ENCODE results near the gene FADS2. TPM values are rescaled to one million over a fixed set of nuclear protein-coding genes. Genes with fewer than 3 reads are reported as not detected.
A peak's percentile ranks its signal among the peaks of the same experiment; 100 is the strongest.

FADS2 gene
- total RNA-seq, 1 experiment from 2014 or later: 423 TPM

GRCh38 chr11:61826930-61827570 is 1.1 kb upstream of the FADS2 start:
- Mint-ChIP-seq H3K27ac (peak overlapping the region; percentile 97), H3K9me3 (no peaks in the 10 kb centered on the region), H3K36me3 (peaks cover 10% of the 10 kb centered on the region), H3K4me1 (peaks cover 41% of the 10 kb centered on the region), H3K4me3 (peak overlapping the region; percentile 85), H3K27me3 (ENCODE audit: low read depth) (no peaks in the 10 kb centered on the region)
- TF ChIP-seq CREB1 (CRISPR knock-in tag; IDR thresholded peaks at IDR 0.05) (peak; percentile 18; the same call in 1 of the 2 replicates), MXD4 (CRISPR knock-in tag; IDR thresholded peaks at IDR 0.05; ENCODE audit: borderline replicate concordance) (no peak), MAX (CRISPR knock-in tag; IDR thresholded peaks at IDR 0.05) (peak; percentile 55), ARID4B (CRISPR knock-in tag; IDR thresholded peaks at IDR 0.05; ENCODE audit: borderline replicate concordance) (no peak), AFF4 (CRISPR knock-in tag; IDR thresholded peaks at IDR 0.05; ENCODE audit: borderline replicate concordance) (0 out of 2 replicates have a peak, but pooled peaks have one; percentile 3)
- ChIA-PET POLR2A (interaction anchor here (1.1 to 6.5 kb wide), 2 partner anchors 11 to 47 kb away, joined by 3 to 66 read pairs; partner anchors contain the start of gene FADS1), CTCF (interaction anchor here (1.0 to 3.7 kb wide), 3 partner anchors 12 to 71 kb away, joined by 3 to 40 read pairs (median 14); partner anchors contain the start of gene FADS1)
- peak; percentile 21 for ATAC-seq
- DNase-seq (ENCODE audit: low spot score): no peak

GRCh38 chr11:61828379-61828628 is 204 bp downstream of the FADS2 start:
- POLR2A ChIA-PET: interaction anchor here (6.5 kb wide), 1 partner anchor 13 kb away, joined by 66 read pairs; the partner anchor contains the start of gene FADS1
- TF ChIP-seq ZNF423 (CRISPR knock-in tag; IDR thresholded peaks at IDR 0.05): no peak
- TF ChIP-seq IRF1 (CRISPR knock-in tag; IDR thresholded peaks at IDR 0.05): no peak
- no peak for TF ChIP-seq ZBTB21 (CRISPR knock-in tag; IDR thresholded peaks at IDR 0.05; ENCODE audit: borderline replicate concordance)
- TF ChIP-seq CDX4 (CRISPR knock-in tag; IDR thresholded peaks at IDR 0.05; ENCODE audit: borderline replicate concordance): no peak
- no peak for TF ChIP-seq JUN (CRISPR knock-in tag; IDR thresholded peaks at IDR 0.05)
- no peak for TF ChIP-seq ZNF219 (CRISPR knock-in tag; IDR thresholded peaks at IDR 0.05; ENCODE audit: borderline replicate concordance)
- TF ChIP-seq ATF1 (CRISPR knock-in tag; IDR thresholded peaks at IDR 0.05): peak; percentile 75; the same call in 1 of the 2 replicates
- TF ChIP-seq USF1 (CRISPR knock-in tag; IDR thresholded peaks at IDR 0.05): peak; percentile 1; the same call in 1 of the 2 replicates
- no peak for TF ChIP-seq MAX (CRISPR knock-in tag; IDR thresholded peaks at IDR 0.05)
- TF ChIP-seq NFE2L1 (CRISPR knock-in tag; IDR thresholded peaks at IDR 0.05): no peak
- no peak for TF ChIP-seq FOXK1 (CRISPR knock-in tag; IDR thresholded peaks at IDR 0.05)
- no peak for TF ChIP-seq NFATC4 (CRISPR knock-in tag; IDR thresholded peaks at IDR 0.05)
- no peak for TF ChIP-seq TEAD4 (CRISPR knock-in tag; IDR thresholded peaks at IDR 0.05)
- TF ChIP-seq ZNF416 (CRISPR knock-in tag; IDR thresholded peaks at IDR 0.05): peak; percentile 81; the same call in 1 of the 2 replicates
- TF ChIP-seq SMAD4 (CRISPR knock-in tag; IDR thresholded peaks at IDR 0.05): no peak
- TF ChIP-seq TP53 (CRISPR knock-in tag; IDR thresholded peaks at IDR 0.05): no peak
- 0 out of 2 replicates have a peak, but pooled peaks have one; percentile 2 for TF ChIP-seq SMAD3 (CRISPR knock-in tag; IDR thresholded peaks at IDR 0.05; ENCODE audit: borderline replicate concordance)
- TF ChIP-seq SOX15 (CRISPR knock-in tag; IDR thresholded peaks at IDR 0.05): no peak
- no peak for TF ChIP-seq GRHL2 (CRISPR knock-in tag; IDR thresholded peaks at IDR 0.05; ENCODE audit: insufficient replicate concordance, severe bottlenecking)
- TF ChIP-seq RELA (CRISPR knock-in tag; IDR thresholded peaks at IDR 0.05; ENCODE audit: borderline replicate concordance): no peak
- TF ChIP-seq EMX1 (CRISPR knock-in tag; IDR thresholded peaks at IDR 0.05): peak; percentile 16; the same call in 1 of the 2 replicates

More at GRCh38 chr11:61828379-61828628, 204 bp downstream of the FADS2 start:
- ATAC-seq: no peak
- Mint-ChIP-seq H3K36me3 (peaks cover 5% of the 10 kb centered on the region; the same call in 1 of the 2 replicates), H3K27me3 (ENCODE audit: low read depth) (no peaks in the 10 kb centered on the region), H3K4me1 (peaks cover 53% of the 10 kb centered on the region), H3K4me3 (peak overlapping the region; percentile 85), H3K27ac (peak overlapping the region; percentile 90), H3K9me3 (no peaks in the 10 kb centered on the region)
- CTCF ChIA-PET: interaction anchor here (0.9 to 4.7 kb wide), 5 partner anchors 13 to 110 kb away, joined by 3 to 40 read pairs (median 14); partner anchors contain the start of gene FADS1
- no peak for DNase-seq (ENCODE audit: low spot score)

Data from WTC11 (cell line).